ENCODE data around the gene GNPDA1.
"Not testable (repeated sequence)": the region's sequence is repeated elsewhere in the genome, so short reads cannot be mapped to it uniquely, and the experiment has no call there.

Gene GNPDA1

GRCh38 chr5:142012792-142013388, at the start of gene GNPDA1:
GNPDA1 (minus strand) TSS chr5:142013027; CDS start chr5:142012035, 992 bp downstream.
- DNase-seq (ENCODE audit: low read depth in 2 of 2) = peak; percentile 36 to 59

- DNase-seq (ENCODE audit: low read depth in 2 of 2) = no peak
Measured at GRCh38 chr5:142059304-142059940, 46.6 kb upstream of the GNPDA1 start.

GRCh38 chr5:142057697-142058056, 44.9 kb upstream of the GNPDA1 start:
- no peak for DNase-seq (ENCODE audit: low read depth in 2 of 2)

- DNase-seq (ENCODE audit: low read depth in 2 of 2) = no peak
Measured at GRCh38 chr5:142056816-142057696, 44.2 kb upstream of the GNPDA1 start.

GRCh38 chr5:142055301-142055700, 42.5 kb upstream of the GNPDA1 start:
- DNase-seq (ENCODE audit: low read depth in 2 of 2) = no peak

GRCh38 chr5:142053426-142054151, 40.8 kb upstream of the GNPDA1 start:
- no peak for DNase-seq (ENCODE audit: low read depth in 2 of 2)

- DNase-seq (ENCODE audit: low read depth in 2 of 2) = not testable (repeated sequence)
Measured at GRCh38 chr5:142052026-142052425, 39.2 kb upstream of the GNPDA1 start.

- no peak for DNase-seq (ENCODE audit: low read depth in 2 of 2)
Measured at GRCh38 chr5:142048272-142048671, 35.4 kb upstream of the GNPDA1 start.

GRCh38 chr5:142046191-142046590, 33.4 kb upstream of the GNPDA1 start:
- DNase-seq (ENCODE audit: low read depth in 2 of 2) = no peak

- not testable (repeated sequence) for DNase-seq (ENCODE audit: low read depth in 2 of 2)
Measured at GRCh38 chr5:142040881-142041280, 28.1 kb upstream of the GNPDA1 start.

GRCh38 chr5:142040285-142040684, 27.5 kb upstream of the GNPDA1 start:
- no peak for DNase-seq (ENCODE audit: low read depth in 2 of 2)

GRCh38 chr5:142038735-142039134, 25.9 kb upstream of the GNPDA1 start:
- DNase-seq (ENCODE audit: low read depth in 2 of 2) = no peak

GRCh38 chr5:142037599-142037998, 24.8 kb upstream of the GNPDA1 start:
- DNase-seq (ENCODE audit: low read depth in 2 of 2) = not testable (repeated sequence)

GRCh38 chr5:142036918-142037317, 24.1 kb upstream of the GNPDA1 start:
- DNase-seq (ENCODE audit: low read depth in 2 of 2) = no peak

- no peak for DNase-seq (ENCODE audit: low read depth in 2 of 2)
Measured at GRCh38 chr5:142034994-142035393, 22.2 kb upstream of the GNPDA1 start.

GRCh38 chr5:142033632-142034567, 21.1 kb upstream of the GNPDA1 start:
- DNase-seq (ENCODE audit: low read depth in 2 of 2) = not testable (repeated sequence)

GRCh38 chr5:142032747-142033631, 20.2 kb upstream of the GNPDA1 start:
- DNase-seq (ENCODE audit: low read depth in 2 of 2) = no peak

- DNase-seq (ENCODE audit: low read depth in 2 of 2) = no peak
Measured at GRCh38 chr5:142032150-142032549, 19.3 kb upstream of the GNPDA1 start.

- DNase-seq (ENCODE audit: low read depth in 2 of 2) = no peak
Measured at GRCh38 chr5:142025637-142026036, 12.8 kb upstream of the GNPDA1 start.

- peak; percentile 63 to 71 for DNase-seq (ENCODE audit: low read depth in 2 of 2)
Measured at GRCh38 chr5:142024771-142025304, 12.0 kb upstream of the GNPDA1 start.

All from stimulated activated CD8-positive, alpha-beta memory T cell treated with anti-CD3 and anti-CD28 coated beads, Interleukin-15, amount 100 ng/mL, for 4 hours (primary cell).